Measurements from ENCODE around the gene SLC35E1.

GRCh38 chr19:16529466-16530144, 42.6 kb downstream of the SLC35E1 start:
- TF ChIP-seq CTCF (IDR thresholded peaks at IDR 0.05) (no peak), POLR2AphosphoS5 (IDR thresholded peaks at IDR 0.05; ENCODE audit: low read depth, low read length) (no peak), EP300 (IDR thresholded peaks at IDR 0.05; ENCODE audit: borderline replicate concordance in 1 of 2, low read depth in 1 of 2, low read length in 1 of 2) (no peak), USF2 (IDR thresholded peaks at IDR 0.05; ENCODE audit: borderline replicate concordance, low read depth, low read length) (no peak), GABPA (IDR thresholded peaks at IDR 0.05; ENCODE audit: low read depth) (no peak), FOXJ3 (CRISPR knock-in tag; IDR thresholded peaks at IDR 0.05) (no peak), JUND (IDR thresholded peaks at IDR 0.05) (no peak), SMC3 (IDR thresholded peaks at IDR 0.05; ENCODE audit: low read depth, low read length) (no peak), MAX (IDR thresholded peaks at IDR 0.05; ENCODE audit: low read depth) (no peak), MEF2A (IDR thresholded peaks at IDR 0.05; ENCODE audit: borderline replicate concordance, low read depth) (no peak), MXI1 (IDR thresholded peaks at IDR 0.05; ENCODE audit: low read depth, low read length) (no peak), RAD21 (IDR thresholded peaks at IDR 0.05; ENCODE audit: low read length) (no peak)
